Bone marrow (tissue), 2 donors: ENCODE data around the gene C17orf67.

Experiments used
- DNase-seq, 2 donors: peaks; one replicate each; lab custom pipeline; 2025; lab: John Stamatoyannopoulos, UW

The C17orf67 gene, protein sequence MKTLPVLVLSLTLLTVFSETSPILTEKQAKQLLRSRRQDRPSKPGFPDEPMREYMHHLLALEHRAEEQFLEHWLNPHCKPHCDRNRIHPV

DNA sequence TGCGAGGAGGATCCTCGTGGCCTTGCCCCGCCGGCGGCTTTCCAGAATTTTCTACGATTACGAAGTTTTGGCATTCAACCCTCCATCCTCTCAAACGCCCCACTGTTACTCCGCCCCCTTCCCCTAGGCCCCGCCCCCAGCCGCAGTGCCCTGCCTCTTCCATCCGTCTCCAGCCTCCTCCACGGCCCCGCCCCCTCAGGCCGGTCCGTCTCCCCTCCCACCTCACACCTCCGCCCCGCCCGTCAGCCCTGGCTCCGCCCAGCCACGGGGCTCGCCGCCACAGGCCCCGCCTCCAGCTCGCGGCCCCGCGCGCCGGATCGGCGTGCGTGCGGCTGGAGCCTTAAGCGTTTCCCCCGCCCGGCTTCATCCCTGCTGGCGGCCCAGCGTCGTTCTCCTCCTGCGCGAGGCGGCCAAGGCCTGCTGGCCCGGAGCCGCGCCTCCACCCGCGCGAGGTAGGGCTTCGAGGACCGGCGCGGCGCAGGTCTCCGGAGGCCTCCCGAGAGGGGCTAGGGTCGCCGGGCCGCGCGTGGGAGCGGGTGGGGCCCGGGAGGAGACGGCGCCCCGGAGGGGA, at the start of gene C17orf67, which contains the start of gene DGKE:
TSS of gene C17orf67 (minus strand) at position 112 of the 571 bp plus-strand sequence. CDS start 18,110 bp downstream, outside the sequence.
TSS of gene DGKE (plus strand) at position 343 of the 571 bp plus-strand sequence. CDS start 645 bp downstream, outside the sequence.
- peak; percentile 80 to 95 for DNase-seq

DNA sequence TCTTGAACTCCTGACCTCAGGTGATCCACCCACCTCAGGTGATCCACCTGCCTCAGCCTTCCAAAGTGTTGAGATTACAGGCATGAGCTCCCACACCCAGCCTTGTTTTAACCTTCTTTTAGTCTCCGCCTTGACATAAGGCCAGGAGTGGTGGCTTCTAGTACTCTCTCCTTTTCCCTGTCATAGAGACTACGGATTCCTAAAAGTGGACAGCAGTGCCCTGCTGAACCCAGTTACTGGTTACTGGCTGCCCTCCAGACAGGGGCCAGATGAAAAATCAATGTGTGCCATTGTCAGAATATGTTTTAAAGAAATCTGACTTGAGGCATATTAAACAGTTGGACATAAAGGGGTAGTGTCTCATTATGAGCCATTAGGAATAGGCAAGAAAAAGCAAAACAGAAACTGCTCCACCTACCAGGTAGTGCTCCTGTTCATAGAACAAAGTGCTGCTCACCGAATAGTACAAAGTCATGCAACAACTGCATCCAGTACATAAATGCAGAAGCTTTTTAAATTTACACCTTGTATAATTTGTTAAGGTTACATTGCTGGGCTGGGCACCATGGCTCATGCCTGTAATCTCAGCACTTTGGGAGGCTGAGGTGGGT, 48.1 kb upstream of the C17orf67 start:
- DNase-seq: no peak

DNA sequence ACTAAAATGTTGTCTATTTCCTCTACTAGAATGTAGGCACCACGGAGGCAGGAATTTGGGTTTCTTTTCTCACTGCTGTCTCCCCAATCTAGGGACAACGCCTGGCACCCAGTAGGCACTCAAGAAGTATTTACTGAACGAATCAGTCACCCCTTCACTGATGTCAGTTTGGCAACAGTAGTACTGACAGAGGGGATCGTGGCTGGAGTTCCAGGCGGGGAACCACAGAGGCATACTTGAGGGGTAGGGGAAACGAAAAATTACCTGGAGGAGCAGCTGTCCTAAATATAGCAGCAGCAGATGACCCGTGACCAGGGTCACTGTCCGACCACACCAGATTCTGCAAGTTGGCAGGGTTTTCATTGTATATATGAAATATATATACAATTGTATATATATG, 46.9 kb upstream of the C17orf67 start:
- DNase-seq: no peak

DNA sequence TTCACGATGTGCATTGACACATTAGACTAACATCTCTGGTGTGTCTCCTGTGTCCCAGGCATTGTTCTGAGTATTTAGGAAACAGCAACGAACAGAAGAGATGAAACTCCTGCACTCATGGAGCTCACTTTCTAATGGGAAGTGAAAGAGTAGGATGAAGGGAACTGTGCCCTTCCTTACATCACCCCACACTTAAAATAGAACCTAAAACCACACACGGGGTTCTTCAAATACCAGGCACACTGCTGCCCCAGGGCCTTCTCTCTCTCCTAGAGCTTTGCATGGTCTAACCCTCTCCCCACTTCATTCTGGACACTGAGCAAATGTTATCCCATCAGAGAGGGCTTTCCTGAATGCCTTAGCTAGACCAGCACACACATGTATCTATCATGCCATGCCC, 46.4 kb upstream of the C17orf67 start:
- no peak for DNase-seq

DNA sequence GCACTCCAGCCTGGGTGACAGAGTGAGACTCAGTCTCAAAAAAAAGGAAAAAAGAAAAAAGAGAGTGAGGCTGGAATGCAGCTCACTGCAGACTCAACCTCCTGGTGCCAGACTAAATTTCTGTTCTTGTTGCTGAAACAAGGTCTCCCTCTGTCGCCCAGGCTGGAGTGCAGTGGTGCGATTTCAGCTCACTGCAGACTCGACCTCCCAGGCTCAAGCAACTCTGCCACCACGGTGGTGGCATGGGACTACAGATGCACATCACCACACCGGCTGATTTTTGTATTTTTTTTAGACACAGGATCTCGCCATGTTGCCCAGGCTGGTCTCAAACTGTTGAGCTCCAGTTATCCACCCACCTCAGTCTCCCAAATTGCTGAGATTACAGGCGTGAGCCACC, 45.6 kb upstream of the C17orf67 start:
- DNase-seq: no peak

DNA sequence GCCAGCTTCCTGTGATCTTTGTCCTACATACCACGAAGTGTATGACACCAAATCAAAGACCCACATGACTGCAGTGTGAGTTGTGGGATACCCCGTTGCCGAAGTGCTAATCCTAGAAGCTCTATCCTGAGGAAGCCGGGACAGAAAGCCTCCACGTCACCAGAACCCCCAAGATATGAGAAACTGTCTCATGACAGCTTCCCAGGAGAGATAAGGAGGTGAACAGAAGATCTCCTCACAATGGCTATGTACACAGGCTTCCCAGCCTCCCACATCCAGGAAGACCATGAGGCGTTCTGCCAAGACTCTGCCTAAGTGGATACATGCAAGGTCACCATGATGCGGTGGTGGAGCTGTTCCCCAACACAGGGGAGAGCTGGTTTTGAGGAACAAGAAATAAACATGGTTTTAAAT, 43.1 kb upstream of the C17orf67 start:
- no peak for DNase-seq

DNA sequence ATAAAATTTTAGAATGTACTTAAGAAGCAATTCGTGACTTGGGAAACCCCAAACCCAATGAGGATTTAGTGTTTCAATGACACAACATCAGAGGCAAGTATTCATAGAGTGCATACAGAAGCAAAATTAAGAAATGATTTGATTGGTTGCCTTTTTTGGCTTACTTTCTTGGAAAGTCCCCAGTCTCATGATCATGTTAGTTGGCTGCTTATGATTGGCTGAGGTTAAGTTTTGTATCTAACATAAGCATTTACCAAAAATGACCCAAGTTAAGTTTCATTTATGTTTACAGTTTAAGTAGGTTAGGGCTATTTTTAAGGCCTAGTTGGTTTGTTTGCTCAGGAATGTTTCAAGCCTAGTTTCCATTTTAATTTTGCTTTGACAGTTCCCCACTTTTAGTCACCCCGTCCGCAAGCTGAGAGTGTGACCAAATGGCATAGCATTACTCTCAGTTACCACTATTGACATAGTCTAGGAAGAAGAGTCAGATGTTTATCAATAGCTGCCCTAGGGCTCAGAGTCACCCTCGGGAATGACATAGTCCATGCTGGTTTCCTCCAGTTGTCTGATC, 36.4 kb upstream of the C17orf67 start:
- no peak for DNase-seq

DNA sequence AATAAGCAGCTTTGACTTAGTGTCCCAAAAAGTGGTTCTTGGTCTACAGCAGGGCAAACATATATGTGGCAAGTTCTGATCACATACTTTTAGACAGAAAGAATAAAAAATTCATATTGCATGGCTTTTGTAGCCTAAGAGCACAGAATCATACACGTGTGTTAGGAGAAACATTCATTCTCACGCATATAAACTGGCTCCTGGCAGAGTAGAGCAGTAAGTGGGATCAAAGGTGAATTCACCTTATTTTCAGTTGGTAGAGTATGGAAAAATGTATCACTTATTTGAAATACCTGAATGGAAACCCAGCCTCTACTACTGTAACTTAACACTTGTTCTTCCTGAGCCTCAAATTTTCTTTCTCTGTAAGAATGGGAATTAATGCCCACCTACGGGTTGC, 35.0 kb upstream of the C17orf67 start:
- DNase-seq: no peak

DNA sequence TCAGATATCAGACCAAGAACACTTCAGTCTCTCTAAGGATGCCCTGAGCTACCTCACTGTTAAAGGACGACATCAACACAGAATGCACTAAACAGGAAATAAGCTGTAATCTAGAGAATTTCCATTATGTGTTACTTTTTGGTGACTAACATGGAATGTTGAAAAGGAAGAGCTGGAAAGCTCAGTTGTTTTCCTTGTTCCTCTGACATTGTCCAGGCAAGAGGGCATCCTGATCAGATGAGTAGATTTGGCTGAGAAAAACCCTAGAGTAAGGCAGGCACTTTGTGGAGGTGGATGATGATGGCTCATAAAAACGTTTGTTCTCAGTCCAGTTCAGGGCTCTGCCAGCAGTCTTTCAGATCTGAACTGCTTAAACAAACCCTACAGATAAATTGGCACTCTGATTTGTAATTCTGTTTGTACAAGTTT, 34.2 kb upstream of the C17orf67 start:
- no peak for DNase-seq

DNA sequence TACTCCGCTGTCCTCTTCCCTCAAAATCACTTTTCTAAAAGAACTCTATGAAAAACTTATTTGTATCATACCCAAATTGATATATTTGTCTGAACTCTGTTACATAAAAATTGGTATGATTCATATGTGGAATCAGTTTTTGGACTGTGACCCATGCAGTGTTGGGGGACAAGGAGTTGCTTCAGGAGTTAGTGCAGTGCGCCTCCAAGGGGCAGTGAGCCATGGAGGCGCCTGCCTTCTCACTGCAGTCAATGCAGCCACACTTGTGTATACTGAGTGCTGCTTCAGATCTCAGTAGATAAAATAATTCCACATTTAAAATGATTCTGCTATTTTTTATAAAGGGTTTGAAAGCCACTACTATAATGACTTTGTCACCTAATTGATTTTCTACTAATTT, 32.8 kb upstream of the C17orf67 start:
- no peak for DNase-seq

DNA sequence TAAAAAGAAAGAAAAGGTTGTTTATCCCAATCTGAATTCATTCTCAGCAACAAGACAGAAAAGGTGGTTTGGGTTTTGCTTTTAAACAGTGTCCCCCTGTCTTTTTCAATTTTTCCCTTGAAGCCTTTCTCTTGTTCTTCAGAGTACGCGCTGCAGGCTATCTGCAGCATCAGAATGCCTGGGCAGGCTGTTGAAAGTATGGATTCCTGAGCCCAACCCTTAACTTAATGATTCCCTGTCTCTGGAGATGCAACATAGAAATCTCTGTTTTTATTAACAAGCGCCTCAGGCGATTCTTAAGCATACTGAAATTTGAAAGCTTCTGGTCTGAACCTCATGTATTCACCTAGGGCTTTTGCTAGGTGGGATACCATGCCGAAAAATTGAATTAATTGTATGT, 32.4 kb upstream of the C17orf67 start:
- DNase-seq: no peak

DNA sequence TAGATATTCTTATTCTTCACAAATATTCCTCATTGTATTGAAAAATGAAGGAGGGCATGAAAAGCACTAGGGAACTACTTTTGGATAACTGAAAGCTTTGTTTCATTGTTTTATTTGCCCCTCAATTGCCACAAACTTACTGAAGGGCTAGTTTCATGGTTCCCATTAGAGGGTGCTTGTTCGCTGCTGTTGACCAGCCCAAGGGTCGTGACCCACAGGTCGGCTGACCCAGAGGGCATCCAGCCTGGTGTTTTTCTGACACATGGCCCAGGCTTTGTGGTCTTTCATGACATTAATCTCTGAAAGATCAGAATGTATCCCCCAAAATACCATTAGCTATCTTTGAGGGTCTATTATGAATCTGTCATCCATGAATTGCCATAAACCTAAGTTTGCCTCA, 30.3 kb upstream of the C17orf67 start:
- no peak for DNase-seq

DNA sequence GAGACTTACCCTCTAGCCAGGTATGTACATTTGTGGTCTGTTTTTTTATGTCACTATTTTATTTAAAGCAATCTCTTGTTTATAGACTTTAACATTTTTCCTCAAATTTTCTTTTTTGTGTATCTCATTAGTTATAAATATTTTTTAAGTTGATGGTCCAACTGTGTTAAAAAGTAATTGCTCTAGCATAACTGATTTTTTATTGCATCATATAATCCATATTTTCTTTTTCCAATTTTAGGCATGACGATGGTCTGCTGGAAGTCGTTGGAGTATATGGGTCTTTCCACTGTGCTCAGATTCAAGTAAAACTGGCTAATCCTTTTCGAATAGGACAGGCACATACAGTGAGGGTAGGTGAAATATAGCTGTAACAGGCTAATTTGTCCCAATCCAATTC, 28.2 kb upstream of the C17orf67 start:
- no peak for DNase-seq

DNA sequence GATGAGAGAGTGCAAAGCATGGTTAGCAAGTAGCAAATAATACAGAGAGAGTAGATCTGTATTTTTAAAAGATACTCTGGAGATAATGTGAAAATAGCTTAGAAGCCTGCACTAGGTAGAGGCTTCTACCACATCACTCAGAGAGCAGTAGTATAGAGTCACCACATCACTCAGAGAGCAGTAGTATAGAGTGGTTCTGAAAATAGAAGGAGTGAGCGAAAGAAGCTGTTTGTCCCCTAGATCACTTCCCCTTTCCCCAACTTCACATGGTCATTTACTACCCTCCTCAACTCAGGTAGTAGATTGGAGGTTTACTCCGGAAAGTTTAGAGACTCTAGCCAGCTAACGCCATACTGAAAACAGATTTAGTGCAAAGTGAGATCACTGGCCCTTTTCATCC, 17.3 kb upstream of the C17orf67 start:
- no peak for DNase-seq

DNA sequence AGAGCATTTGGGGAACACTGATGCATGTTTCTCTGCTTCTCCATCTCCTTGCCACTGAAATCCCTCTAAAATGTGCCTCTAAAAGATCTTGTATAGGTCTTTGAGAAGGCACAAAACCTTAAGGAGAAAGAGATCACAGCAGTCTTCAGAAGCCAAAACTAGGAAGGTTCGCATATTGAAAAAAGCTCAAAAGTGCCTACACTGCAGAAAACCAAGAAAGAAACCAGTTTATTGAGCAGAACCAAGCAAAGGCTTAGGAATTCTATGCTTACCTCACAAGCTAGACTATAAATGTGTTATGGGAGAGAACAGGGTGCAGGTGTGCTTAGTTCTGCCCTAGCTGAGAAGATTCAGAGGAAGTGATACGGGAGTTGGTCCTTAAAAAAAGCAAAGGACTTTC, 16.9 kb upstream of the C17orf67 start:
- no peak for DNase-seq

DNA sequence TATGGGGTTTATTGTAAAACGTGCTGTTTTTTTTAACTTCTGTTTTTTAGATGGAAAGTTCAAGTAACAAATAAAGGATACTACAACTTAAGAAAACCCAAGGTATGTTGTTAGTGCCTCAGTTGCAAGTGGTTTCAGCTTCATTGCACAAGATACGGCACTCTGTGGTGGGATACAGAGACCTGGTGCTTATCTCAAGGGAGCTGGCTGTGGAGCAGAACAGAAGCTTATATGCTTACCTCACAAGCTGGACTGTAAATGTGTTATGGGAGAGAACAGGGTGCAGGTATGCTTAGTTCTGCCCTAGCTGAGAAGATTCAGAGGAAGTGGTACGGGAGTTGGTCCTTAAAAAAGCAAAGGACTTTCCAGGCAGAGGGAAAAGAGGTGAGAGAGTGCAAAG, 15.4 kb upstream of the C17orf67 start:
- DNase-seq: no peak

DNA sequence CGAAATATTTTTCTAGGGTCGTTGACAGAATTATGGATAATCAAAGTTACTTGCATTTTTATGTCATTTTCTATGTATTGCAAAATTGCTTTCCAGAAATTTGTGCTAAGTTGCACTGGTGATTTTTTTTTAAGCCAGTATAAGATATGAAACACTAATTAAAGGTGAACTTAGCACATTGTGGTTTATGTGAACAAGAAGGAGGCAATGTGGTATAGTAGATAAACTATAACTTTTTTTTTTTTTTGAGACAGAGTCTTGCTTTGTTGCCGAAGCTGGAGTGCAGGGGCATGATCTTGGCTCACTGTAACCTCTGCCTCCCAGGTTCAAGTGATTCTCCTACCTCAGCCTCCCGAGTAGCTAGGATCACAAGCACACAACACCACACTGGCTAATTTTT, 13.4 kb upstream of the C17orf67 start:
- DNase-seq: no peak

DNA sequence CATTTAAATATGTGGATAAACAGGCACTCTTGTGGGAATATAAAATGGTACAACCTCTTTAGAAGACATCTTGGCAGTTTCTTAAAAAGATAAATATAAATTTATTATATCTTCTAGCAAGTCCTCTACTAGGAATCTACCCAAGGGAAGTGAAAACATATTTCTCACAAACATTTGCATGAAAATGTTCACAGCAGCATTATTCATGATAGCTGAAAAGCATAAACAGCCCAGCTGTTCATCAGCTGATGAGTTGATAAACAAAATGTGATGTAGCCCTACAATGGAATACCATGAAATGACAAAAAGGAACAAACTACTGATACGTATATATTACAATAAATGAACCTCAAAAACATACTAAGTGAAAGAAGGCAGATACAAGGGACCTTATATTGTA, 12.2 kb upstream of the C17orf67 start:
- no peak for DNase-seq

DNA sequence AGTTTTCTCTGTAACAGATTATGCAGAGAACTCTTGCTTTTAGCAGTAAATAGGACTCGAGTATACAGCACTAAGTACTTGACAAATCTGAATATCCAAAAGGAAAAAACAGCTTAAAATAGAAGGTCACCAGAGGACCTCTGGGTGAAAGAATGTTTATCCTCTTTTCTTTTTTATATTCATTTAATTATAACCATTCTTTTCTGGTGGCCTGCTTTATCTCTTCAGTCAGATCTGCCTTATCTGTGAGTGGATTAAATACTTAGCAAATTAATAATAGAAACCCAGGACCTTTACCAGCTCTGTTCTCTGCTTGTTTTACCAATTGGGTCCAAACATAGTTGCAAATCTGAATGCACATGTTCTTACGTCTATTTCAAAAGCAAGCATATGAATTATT, 8.9 kb upstream of the C17orf67 start:
- no peak for DNase-seq

DNA sequence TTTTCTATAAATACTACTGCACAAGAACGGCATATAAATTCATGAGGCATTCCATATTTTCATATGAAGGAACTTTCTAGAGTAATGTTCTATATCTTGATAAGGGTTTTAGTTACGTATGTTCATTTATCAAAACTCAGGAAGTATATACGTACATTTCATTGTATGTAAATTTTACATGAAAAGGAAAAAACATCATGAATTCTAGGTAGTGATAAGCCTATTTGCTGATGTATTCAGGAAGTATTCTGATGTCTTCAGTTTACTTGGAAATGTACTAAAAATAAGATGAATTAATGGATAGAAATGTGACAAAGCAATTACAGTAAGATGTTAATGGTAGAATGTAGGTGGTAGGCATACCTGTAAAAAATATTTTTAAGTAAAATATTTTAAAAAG, 5.0 kb upstream of the C17orf67 start:
- DNase-seq: no peak

DNA sequence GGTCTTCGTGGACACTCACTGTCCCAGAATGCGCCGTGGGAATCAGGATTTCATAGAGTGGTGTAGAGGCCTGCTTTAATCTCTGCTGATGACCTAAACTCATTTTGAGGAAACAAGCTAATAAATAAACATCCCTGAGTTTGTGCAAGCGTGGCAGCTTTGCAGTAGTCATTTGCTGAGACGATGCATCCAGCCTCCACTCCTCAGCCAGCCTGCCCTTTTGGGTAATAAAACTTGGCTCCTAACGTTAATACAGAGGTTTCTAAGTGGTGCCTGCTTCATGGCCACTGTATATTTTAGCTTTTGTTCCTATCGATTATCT, 1.5 kb upstream of the C17orf67 start:
- DNase-seq: no peak

DNA sequence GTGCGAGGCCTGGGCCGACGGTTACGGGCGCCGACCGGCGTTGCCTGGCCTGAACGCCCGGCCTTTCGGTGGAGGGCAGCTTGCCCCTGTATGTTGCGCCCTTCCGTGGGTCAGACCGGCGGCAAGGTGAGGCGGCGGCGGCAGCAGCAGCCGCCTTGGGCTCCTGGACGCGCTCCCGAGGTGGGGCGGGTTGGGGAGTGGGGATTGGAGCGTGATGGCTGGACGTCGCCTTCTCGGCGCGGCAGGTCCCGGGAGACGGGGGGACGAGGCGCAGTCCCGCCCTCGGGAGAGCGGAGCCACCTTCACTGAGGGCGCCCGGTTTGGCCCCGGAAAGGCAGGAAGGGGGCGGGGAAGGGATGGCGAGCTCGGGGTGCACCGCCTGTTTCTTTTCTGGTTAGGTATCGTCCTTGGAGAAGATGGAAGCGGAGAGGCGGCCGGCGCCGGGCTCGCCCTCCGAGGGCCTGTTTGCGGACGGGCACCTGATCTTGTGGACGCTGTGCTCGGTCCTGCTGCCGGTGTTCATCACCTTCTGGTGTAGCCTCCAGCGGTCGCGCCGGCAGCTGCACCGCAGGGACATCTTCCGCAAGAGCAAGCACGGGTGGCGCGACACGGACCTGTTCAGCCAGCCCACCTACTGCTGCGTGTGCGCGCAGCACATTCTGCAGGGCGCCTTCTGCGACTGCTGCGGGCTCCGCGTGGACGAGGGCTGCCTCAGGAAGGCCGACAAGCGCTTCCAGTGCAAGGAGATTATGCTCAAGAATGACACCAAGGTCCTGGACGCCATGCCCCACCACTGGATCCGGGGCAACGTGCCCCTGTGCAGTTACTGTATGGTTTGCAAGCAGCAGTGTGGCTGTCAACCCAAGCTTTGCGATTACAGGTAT, 902 bp upstream of the C17orf67 start:
- peak in 1 of 2 donors; percentile 51 for DNase-seq
